Loucy (cell line): Measurements from ENCODE around the gene C2orf49.

Source experiments
- H2AFZ ChIP-seq: fragments of 200-600 bp; sonication (generic); 2 replicates; pipeline ENCODE4 v1.6.0; 2016; ENCODE audit warnings: antibody characterized with exemption, mild to moderate bottlenecking, low read length, moderate library complexity
- H3F3A ChIP-seq: fragments of 200-600 bp; 2 replicates; pipeline ENCODE4 v1.6.0; 2016; ENCODE audit warnings: antibody characterized with exemption, low read depth, mild to moderate bottlenecking
- H3K27me3 ChIP-seq: fragments of 200-600 bp; sonication (generic); 2 replicates; pipeline ENCODE4 v1.6.1; 2014; ENCODE audit warnings: low read length, mild to moderate bottlenecking; ENCODE audit not compliant: insufficient read depth, poor library complexity, severe bottlenecking
- H3K36me3 ChIP-seq: fragments of 200-600 bp; sonication (generic); 2 replicates; pipeline ENCODE4 v1.6.1; 2016; ENCODE audit warnings: low read length; ENCODE audit not compliant: insufficient read depth
- H3K4me1 ChIP-seq: fragments of 200-600 bp; sonication (generic); 2 replicates; pipeline ENCODE4 v1.5.1; 2014; ENCODE audit warnings: low read length, mild to moderate bottlenecking; ENCODE audit not compliant: insufficient read depth, poor library complexity, severe bottlenecking
- H3K4me2 ChIP-seq: fragments of 200-600 bp; sonication (generic); 2 replicates; pipeline ENCODE4 v1.6.0; 2014; ENCODE audit warnings: antibody characterized with exemption, low read length, low read depth, mild to moderate bottlenecking; ENCODE audit not compliant: poor library complexity, severe bottlenecking
- H3K4me3 ChIP-seq: fragments of 200-600 bp; sonication (generic); 2 replicates; pipeline ENCODE4 v1.5.1; 2014; ENCODE audit warnings: low read length, mild to moderate bottlenecking, mixed read lengths; ENCODE audit not compliant: poor library complexity, severe bottlenecking
- H3K79me2 ChIP-seq: fragments of 200-600 bp; sonication (generic); 2 replicates; pipeline ENCODE4 v1.6.1; 2014; ENCODE audit warnings: low read length; ENCODE audit not compliant: insufficient read depth
- H3K9ac ChIP-seq: fragments of 200-600 bp; sonication (generic); 2 replicates; pipeline ENCODE4 v1.6.0; 2014; ENCODE audit warnings: mild to moderate bottlenecking, low read depth, low read length, moderate library complexity; ENCODE audit not compliant: poor library complexity, severe bottlenecking
- H3K9me2 ChIP-seq: fragments of 200-600 bp; sonication (generic); replicated peaks from 2 replicates; pipeline ENCODE4 v1.6.1; 2016; ENCODE audit warnings: low read depth, low read length, mixed read lengths
- H3K9me3 ChIP-seq: fragments of 200-600 bp; sonication (generic); 2 replicates; pipeline ENCODE4 v1.6.1; 2014; ENCODE audit warnings: mild to moderate bottlenecking, antibody characterized with exemption, low read length, low read depth; ENCODE audit not compliant: insufficient read depth
- H4K20me1 ChIP-seq: fragments of 200-600 bp; sonication (generic); 2 replicates; pipeline ENCODE4 v1.6.0; 2014; ENCODE audit warnings: antibody characterized with exemption, low read length, mild to moderate bottlenecking; ENCODE audit not compliant: insufficient read depth, poor library complexity, severe bottlenecking
- EZH2phosphoT487 ChIP-seq: fragments of 200-600 bp; IDR thresholded peaks from 2 replicates; pipeline ENCODE4 v1.6.1; 2018; ENCODE audit warnings: antibody characterized with exemption, mild to moderate bottlenecking, moderate library complexity, borderline replicate concordance
- TF ChIP-seq, protein P1 (sequence below): fragments of 200-600 bp; sonication (generic); conservative IDR thresholded peaks from 2 replicates; pipeline ENCODE4 v1.5.1; 2014; ENCODE audit warnings: mild to moderate bottlenecking, antibody characterized with exemption, low read length

C2orf49 gene

DNA sequence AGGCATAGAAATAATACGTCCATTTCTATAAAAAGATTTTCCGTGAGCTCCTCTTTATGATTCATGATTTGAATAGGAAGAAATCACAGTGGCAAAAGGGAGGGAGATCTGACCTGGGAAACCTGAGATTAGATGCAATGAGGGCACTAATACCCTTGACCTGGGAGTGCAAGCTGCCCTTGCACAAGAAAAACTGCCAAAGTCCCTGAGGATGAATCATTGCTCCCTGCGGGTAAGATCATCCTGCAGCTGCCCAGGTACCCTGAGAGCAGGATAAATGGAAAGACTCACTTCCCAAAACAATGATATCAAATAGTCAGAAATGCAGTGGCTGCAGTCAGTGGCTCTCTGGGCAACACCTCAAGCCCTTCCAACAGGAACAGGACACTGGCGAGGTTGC is 49.9 kb downstream of the C2orf49 start:
- H3K27me3 ChIP-seq = no peaks in the 10 kb centered on the region
- no peaks in the 10 kb centered on the region for H3K9me3 ChIP-seq
- no peaks in the 10 kb centered on the region for H4K20me1 ChIP-seq
- no peak overlapping the region for H3K4me3 ChIP-seq
- H3F3A ChIP-seq = no peaks in the 10 kb centered on the region
- H2AFZ ChIP-seq = no peak overlapping the region
- no peaks in the 10 kb centered on the region for H3K9me2 ChIP-seq
- no peaks in the 10 kb centered on the region for H3K4me1 ChIP-seq
- H3K9ac ChIP-seq = no peak overlapping the region
- H3K79me2 ChIP-seq = peaks cover 46% of the 10 kb centered on the region
- peaks cover 51% of the 10 kb centered on the region for H3K36me3 ChIP-seq
- H3K4me2 ChIP-seq = no peak overlapping the region
- no peak for TF ChIP-seq EZH2phosphoT487
- TF ChIP-seq, protein P1, sequence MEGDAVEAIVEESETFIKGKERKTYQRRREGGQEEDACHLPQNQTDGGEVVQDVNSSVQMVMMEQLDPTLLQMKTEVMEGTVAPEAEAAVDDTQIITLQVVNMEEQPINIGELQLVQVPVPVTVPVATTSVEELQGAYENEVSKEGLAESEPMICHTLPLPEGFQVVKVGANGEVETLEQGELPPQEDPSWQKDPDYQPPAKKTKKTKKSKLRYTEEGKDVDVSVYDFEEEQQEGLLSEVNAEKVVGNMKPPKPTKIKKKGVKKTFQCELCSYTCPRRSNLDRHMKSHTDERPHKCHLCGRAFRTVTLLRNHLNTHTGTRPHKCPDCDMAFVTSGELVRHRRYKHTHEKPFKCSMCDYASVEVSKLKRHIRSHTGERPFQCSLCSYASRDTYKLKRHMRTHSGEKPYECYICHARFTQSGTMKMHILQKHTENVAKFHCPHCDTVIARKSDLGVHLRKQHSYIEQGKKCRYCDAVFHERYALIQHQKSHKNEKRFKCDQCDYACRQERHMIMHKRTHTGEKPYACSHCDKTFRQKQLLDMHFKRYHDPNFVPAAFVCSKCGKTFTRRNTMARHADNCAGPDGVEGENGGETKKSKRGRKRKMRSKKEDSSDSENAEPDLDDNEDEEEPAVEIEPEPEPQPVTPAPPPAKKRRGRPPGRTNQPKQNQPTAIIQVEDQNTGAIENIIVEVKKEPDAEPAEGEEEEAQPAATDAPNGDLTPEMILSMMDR = no peak

DNA sequence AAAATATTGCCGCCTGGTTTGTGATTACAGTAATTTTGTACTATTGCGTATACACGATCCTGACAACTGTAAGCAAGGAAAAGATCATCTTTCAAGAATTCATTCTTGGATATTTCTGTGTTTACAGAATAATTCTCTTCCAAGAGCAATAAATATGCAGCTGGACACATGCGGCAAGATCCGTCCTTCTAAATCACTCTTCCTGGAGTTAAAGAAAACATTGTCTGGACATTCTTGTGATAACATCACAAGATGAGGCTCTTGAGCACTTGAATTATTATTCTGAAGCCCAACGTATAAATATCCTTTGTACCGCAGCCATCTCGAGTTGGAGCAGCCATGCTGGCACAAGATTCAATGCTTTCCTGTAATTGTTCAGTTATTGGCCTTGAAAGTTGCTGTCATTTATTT is 51.6 kb downstream of the C2orf49 start:
- H2AFZ ChIP-seq = no peak overlapping the region
- no peaks in the 10 kb centered on the region for H3F3A ChIP-seq
- H3K9me2 ChIP-seq = no peaks in the 10 kb centered on the region
- peaks cover 34% of the 10 kb centered on the region for H3K36me3 ChIP-seq
- peaks cover 64% of the 10 kb centered on the region for H3K79me2 ChIP-seq
- H4K20me1 ChIP-seq = peaks cover 5% of the 10 kb centered on the region
- TF ChIP-seq, protein P1 = no peak
- no peak for TF ChIP-seq EZH2phosphoT487
- peaks cover 17% of the 10 kb centered on the region for H3K4me1 ChIP-seq
- no peaks in the 10 kb centered on the region for H3K9me3 ChIP-seq
- no peaks in the 10 kb centered on the region for H3K27me3 ChIP-seq
- no peak overlapping the region for H3K4me3 ChIP-seq
- no peak overlapping the region for H3K9ac ChIP-seq
- no peak overlapping the region for H3K4me2 ChIP-seq

DNA sequence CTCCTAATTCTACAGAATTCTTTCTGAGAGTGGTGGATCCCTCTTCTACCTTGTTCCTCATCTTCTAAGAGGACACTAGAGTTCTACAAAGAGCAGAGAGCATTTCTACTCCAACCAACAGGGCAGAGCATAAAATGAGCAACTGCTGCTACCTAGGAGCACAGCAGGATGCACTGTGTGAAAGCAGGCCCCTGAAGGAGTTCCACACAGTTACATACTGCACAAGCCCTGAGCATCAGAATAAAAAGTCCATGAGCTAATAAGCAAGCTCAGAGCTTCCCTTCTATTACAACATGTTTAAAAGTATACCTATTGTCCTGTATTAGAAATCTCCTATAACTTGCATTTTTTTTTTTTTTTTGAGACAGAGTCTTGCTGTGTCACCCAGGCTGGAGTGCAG is 53.1 kb downstream of the C2orf49 start:
- no peak overlapping the region for H3K4me3 ChIP-seq
- peaks cover 79% of the 10 kb centered on the region for H3K79me2 ChIP-seq
- no peak overlapping the region for H3K4me2 ChIP-seq
- no peaks in the 10 kb centered on the region for H3K9me2 ChIP-seq
- H3K36me3 ChIP-seq = peaks cover 20% of the 10 kb centered on the region
- no peaks in the 10 kb centered on the region for H3K27me3 ChIP-seq
- H3F3A ChIP-seq = no peaks in the 10 kb centered on the region
- no peak for TF ChIP-seq EZH2phosphoT487
- TF ChIP-seq, protein P1 = no peak
- no peak overlapping the region for H3K9ac ChIP-seq
- no peaks in the 10 kb centered on the region for H3K9me3 ChIP-seq
- peaks cover 25% of the 10 kb centered on the region for H3K4me1 ChIP-seq
- no peak overlapping the region for H2AFZ ChIP-seq
- peaks cover 5% of the 10 kb centered on the region for H4K20me1 ChIP-seq
